Measurements from ENCODE around the gene C2CD5.
"Not testable (repeated sequence)": the region's sequence is repeated elsewhere in the genome, so short reads cannot be mapped to it uniquely, and the experiment has no call there.

Gene C2CD5

GRCh38 chr12:22477166-22477893 lies 67.0 kb downstream of the C2CD5 start:
- peak in 1 of 3 donors; percentile 2 for DNase-seq

GRCh38 chr12:22476133-22476532 lies 68.2 kb downstream of the C2CD5 start:
- no peak for DNase-seq

DNA sequence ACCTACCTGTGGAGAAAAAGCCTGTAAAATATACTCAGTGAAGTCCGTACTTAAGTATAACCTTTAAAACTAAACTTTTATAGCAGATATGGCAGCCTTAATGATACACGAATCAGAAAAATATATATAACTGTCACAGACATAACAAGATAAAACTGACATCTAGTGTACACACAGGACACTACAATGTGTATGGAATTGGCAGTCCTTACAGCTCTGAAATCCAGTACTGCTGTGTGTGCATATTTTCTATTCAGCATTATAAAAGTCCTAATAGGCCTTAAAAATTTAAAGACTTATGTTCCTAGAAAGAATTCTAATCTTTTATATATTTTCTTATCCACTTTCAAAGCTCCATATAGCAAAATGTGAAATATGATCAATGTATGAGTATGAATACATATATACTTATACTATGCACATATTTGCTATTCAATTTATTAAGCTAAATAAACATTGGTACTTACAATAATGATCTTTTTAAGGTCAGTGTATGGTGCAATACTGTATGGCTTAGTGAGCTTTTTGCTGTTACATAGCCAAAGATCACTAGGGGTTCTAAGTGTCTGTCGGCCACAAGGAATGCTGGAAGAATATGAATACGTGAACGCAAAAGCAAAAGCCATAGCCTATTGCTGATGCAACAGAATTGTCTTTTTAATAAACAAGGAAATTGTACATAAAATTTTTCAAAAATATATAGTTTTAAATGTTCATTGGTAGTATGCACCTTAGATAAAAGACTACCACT lies 69.2 kb downstream of the C2CD5 start:
- DNase-seq, result no peak

GRCh38 chr12:22473212-22473611 lies 71.1 kb downstream of the C2CD5 start:
- DNase-seq, result no peak

DNA sequence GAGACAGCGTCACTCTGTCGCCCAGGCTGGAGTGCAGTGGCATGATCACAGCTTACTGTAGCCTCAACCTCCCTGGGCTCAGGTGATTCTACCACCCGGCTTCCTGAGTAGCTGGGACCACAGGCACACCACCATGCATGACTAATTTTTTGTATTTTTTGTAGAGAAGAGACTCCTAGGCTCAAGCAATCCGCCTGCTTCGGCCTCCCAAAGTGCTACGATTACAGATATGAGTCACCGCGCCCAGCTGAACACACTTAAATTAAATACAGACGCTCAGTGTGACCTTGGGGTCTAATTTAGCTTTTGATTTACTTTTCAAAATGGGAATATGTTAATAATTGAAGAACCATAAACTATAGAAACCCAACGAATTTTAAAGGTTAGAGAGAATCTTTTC lies 77.2 kb downstream of the C2CD5 start:
- DNase-seq, result no peak

DNA sequence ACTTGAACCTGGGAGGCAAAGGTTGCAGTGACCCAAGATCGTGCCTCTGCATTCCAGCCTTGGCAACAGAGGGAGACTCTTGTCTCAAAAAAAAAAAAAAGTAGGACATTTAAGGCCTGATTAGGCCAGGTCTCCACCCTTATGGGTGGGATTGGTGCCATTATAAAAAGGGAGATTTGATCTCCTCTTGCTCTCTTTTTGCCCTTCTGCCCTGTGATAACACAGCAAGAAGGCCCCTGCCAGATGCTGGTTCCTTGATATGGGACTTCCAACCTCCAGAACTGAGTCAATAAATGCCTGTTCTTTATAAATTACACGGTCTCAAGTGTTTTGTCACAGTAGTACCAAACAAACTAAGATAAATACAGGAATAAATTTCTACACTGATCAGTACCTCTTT lies 81.0 kb downstream of the C2CD5 start:
- no peak for DNase-seq

DNA sequence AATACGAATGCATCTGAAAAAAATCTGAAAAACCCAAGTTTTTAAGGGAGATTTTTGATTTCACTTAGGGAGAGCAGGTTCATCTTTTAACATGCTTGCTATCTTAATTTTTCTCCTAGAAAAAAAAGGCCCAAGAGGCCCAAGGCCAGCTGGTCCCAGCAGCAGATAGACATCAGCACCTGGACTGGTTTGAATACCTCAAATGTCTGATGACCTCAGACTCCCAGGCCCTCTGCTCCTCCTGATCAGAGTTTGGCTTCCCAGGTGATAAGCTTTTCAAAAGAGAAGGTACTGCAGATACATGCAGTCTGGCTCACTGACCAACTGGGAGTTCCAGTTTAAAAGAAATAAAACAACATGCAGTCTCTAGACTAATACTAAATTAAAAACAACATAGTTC lies 82.6 kb downstream of the C2CD5 start:
- DNase-seq, result no peak

- DNase-seq, result peak; percentile 76 to 77 (median 76)
Measured at GRCh38 chr12:22459838-22460490, 84.4 kb downstream of the C2CD5 start.

GRCh38 chr12:22458298-22458937 lies 85.9 kb downstream of the C2CD5 start:
- DNase-seq, result no peak

DNA sequence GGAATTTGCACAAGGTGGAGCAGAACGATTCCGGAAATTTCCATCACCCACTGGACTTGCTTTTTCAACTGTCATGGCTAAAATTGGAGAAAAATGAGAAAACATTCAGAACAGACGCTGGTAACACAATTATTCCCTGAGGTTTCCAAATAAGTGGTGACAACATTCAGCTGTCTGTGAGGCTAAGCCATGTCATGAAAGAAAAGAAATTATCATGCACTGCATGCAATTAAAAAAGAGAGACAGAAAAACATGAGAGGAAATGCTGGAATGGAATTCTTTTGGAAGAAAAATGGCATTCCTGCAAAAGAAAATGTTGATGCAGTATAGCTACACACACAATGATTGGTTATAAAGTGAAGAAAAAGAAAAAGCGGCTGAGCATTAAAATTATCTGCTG lies 87.3 kb downstream of the C2CD5 start:
- DNase-seq, result no peak

DNA sequence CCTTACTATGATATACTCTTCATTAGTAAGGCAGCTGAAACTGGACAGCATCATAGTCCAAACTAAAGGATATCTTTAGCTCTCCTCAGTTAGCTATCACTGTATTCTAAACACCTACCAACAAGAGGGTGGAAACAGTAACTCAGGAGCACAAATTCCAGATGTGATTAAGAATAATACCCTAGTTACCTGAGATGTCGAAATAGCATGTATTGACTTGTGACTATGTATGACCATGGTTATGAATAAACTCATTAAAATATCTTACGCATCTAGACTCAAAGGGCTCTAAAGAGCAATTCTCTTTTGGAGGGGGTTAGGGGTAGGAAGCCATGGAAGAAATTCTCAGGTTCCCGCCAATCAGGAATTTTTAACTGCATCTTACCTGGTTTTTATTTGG lies 90.8 kb downstream of the C2CD5 start:
- no peak for DNase-seq

DNA sequence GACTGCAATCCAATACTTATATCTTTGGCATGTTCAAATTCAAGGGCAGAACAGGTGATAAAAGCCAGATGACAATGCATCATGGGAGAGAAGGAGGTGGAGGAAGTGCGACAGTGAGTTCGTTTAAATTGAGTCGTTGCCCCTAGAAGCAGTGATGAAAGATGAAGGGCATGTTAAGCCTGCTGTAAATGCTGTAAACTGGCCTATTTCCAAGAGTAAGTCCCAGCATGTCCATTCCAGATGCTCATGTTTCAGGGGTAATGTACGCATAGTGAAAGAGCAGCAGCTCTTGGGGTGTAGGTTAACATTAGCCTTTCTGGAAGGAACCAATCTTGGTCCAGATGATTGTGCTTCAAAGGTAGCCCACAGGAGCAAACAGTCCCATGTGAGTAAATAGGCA lies 97.1 kb downstream of the C2CD5 start:
- no peak for DNase-seq

- DNase-seq, result not testable (repeated sequence)
Measured at GRCh38 chr12:22444317-22444665, 100.1 kb downstream of the C2CD5 start.

- peak; percentile 81 to 87 (median 85) for DNase-seq
Measured at GRCh38 chr12:22443379-22444316, 100.7 kb downstream of the C2CD5 start.

GRCh38 chr12:22437031-22437806 lies 107.1 kb downstream of the C2CD5 start:
- no peak for DNase-seq

GRCh38 chr12:22435583-22435982 lies 108.8 kb downstream of the C2CD5 start:
- DNase-seq, result no peak

- DNase-seq, result peak in 1 of 3 donors; percentile 15
Measured at GRCh38 chr12:22431693-22432251, 112.6 kb downstream of the C2CD5 start.

DNA sequence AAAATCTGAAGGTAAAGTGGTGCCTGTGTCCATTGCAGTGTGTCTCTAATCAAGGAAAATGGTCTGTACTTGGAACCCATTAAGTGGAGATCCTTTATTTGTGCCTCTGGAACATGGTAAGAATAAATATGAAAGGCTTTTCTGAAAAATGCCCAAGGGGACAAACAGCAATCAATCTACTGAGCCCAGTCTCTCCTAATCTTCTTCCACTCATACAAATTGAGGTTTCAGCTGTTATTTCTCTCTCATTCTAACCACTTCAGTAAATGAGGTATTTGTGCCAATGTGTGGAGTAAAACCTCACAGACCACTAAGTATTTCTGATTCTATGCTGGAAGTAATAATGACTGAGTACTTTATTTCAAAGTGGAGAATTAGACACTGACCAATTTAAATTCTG lies 127.5 kb downstream of the C2CD5 start:
- no peak for DNase-seq

- DNase-seq, result no peak
Measured at GRCh38 chr12:22415342-22416309, 128.7 kb downstream of the C2CD5 start.

DNA sequence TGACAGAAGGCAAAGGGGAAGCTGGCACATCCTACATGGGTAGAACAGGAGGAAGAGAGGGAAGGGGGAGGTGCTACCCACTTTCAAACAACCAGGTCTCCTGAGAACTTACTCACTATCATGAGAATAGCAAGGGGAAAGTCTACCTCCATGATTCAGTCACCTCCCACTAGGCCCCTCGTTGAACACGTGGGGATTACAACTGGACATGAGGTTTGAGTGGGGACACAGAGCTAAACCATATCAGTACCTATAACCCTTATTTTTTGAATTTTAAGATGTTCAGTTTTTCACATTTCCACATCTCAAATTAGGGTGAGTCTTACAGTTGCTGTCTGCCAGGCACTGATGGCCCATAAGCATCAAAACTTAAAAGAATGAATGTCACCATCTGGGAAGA lies 129.6 kb downstream of the C2CD5 start:
- DNase-seq, result no peak
